Upper lobe of right lung (tissue), 1 donor: Measurements from ENCODE around the gene FNTB. TPM values are rescaled to one million over a fixed set of nuclear protein-coding genes. Genes with fewer than 3 reads are reported as not detected.

Source experiments
- ATAC-seq: fragments of 200-7000 bp; cut with Tn5 transposase; one replicate; pipeline ENCODE4 v1.9.1; 2020; ENCODE audit warnings: mild to moderate bottlenecking, moderate library complexity
- DNase-seq: peaks from one replicate; pipeline ENCODE4 v3.0.0-alpha.2; 2020
- H3K27ac ChIP-seq: fragments of 200-600 bp; one replicate; pipeline ENCODE4 v1.8.0; 2022
- H3K27me3 ChIP-seq: fragments of 200-600 bp; one replicate; pipeline ENCODE4 v1.8.0; 2022; ENCODE audit warnings: mild to moderate bottlenecking
- H3K36me3 ChIP-seq: fragments of 200-600 bp; one replicate; pipeline ENCODE4 v1.8.0; 2022
- H3K4me1 ChIP-seq: fragments of 200-600 bp; one replicate; pipeline ENCODE4 v1.8.0; 2022
- H3K4me3 ChIP-seq: fragments of 200-600 bp; one replicate; pipeline ENCODE4 v1.8.0; 2022; ENCODE audit warnings: mild to moderate bottlenecking
- H3K9me3 ChIP-seq: fragments of 200-600 bp; one replicate; pipeline ENCODE4 v1.8.0; 2022
- CTCF ChIP-seq: fragments of 200-600 bp; IDR thresholded peaks from one replicate; pipeline ENCODE4 v1.8.0; 2022; ENCODE audit warnings: antibody characterized with exemption
- intact Hi-C: fragments of 100-400 bp; cut with DNase I; formaldehyde crosslinking; loops from one replicate; pipeline ENCODE4 v1.11.0; 2022
- total RNA-seq: library from RNA; stranded (reverse); fragmentation: NEBNext Ultra II Directional; extraction: Animal tissue kit (Norgen Biotek cat#: 25700); gene quantifications from one replicate; pipeline ENCODE4 v1.2.1, GENCODE V29; 2021
- donor health status: DM: no; HTN: yes; CAD: no; lungs with severe emphysema.

The FNTB gene
- total RNA-seq, 1 donor from 2014 or later = 14.2 TPM

DNA sequence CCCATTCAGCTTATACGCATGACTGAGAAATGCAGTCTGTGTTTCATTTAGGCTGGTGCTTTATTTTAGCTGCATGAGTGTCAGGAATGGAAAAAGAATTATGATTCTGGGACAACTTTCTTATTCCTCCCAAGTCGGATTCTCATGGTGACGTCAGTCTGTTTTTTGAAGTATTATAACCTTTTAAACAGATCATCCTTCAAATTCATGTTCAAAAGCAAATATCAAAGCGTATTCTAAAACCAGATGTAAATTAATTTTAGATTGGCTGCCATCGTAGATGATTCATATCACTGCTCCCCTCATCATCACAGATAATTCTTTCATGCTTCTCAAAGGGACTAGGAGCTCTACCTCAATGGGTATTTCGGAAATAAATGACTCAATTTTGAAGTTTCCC is 15.0 kb downstream of the FNTB start:
- Histone ChIP-seq H3K9me3 (no peaks in the 10 kb centered on the region), H3K27ac (no peak overlapping the region), H3K27me3 (no peaks in the 10 kb centered on the region), H3K36me3 (no peaks in the 10 kb centered on the region), H3K4me1 (peaks cover 3% of the 10 kb centered on the region), H3K4me3 (no peak overlapping the region)
- intact Hi-C loops = no loop called here
- DNase-seq (no peak), ATAC-seq (no peak)
- TF ChIP-seq CTCF = no peak

DNA sequence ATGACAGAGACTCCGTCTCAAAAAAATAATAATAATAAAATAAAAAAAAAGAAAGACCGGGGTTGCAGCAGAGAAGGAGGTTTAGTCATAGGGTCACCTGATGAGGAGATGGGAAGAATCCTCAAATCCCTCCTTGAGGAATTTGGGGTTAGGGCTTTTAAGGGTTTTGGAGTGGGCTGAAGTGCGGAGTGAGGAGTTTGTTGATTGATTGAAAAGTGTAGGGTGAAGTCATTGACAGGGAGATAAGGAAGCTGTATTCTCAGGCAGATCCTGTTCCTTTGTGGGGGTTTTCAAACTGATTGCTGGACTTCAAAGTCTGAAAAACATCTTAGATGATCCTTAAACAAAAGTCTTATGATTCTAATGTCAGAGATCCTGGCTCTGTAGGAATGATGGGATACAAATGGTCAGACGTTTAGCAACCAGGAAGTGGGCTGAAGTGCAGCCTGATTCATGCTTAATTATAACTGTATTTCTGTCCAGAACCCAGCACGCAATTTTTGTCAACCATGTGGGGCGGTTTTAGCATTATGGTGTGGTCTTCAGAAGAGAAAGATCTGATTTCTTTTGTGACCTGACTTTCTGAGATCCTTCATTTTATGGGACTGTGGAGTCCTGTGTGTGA is 16.0 kb downstream of the FNTB start:
- ATAC-seq (peak; percentile 29), DNase-seq (no peak)
- no peak overlapping the region for H3K4me3 ChIP-seq
- no peak overlapping the region for H3K27ac ChIP-seq
- no peaks in the 10 kb centered on the region for H3K9me3 ChIP-seq
- no peak for TF ChIP-seq CTCF
- intact Hi-C loops = no loop called here
- H3K27me3 ChIP-seq = no peaks in the 10 kb centered on the region
- peaks cover 3% of the 10 kb centered on the region for H3K4me1 ChIP-seq
- H3K36me3 ChIP-seq = no peaks in the 10 kb centered on the region

DNA sequence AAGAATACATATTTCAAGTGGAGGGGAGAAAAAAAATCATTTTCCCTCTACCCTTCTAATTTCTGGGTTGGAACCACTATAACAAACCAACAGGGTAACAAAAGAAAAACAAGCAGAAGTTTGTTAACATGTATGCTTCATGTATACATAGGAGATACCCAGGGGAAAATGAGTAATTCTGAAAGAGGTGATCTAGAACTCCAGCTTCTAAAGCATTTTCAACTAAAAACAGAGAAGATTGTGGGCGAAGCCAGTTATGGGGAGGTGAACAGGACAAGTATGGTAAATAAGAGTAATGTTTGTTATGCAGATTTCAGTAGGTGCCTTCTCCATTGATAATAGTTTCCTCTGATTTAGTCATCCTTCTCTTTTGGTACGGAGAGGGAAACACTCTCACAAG is 16.7 kb downstream of the FNTB start:
- no peak overlapping the region for H3K4me3 ChIP-seq
- no peak for TF ChIP-seq CTCF
- intact Hi-C loops = no loop called here
- no peaks in the 10 kb centered on the region for H3K9me3 ChIP-seq
- H3K36me3 ChIP-seq = no peaks in the 10 kb centered on the region
- no peak for DNase-seq
- H3K27ac ChIP-seq = no peak overlapping the region
- peaks cover 3% of the 10 kb centered on the region for H3K4me1 ChIP-seq
- no peaks in the 10 kb centered on the region for H3K27me3 ChIP-seq
- no peak for ATAC-seq

GRCh38 chr14:65006261-65006721 is 19.6 kb downstream of the FNTB start:
- no peak overlapping the region for H3K27ac ChIP-seq
- intact Hi-C loops = no loop called here
- H3K27me3 ChIP-seq = no peaks in the 10 kb centered on the region
- H3K4me3 ChIP-seq = no peak overlapping the region
- H3K4me1 ChIP-seq = peaks cover 3% of the 10 kb centered on the region
- no peaks in the 10 kb centered on the region for H3K9me3 ChIP-seq
- DNase-seq (no peak), ATAC-seq (no peak)
- no peak for TF ChIP-seq CTCF
- no peaks in the 10 kb centered on the region for H3K36me3 ChIP-seq

DNA sequence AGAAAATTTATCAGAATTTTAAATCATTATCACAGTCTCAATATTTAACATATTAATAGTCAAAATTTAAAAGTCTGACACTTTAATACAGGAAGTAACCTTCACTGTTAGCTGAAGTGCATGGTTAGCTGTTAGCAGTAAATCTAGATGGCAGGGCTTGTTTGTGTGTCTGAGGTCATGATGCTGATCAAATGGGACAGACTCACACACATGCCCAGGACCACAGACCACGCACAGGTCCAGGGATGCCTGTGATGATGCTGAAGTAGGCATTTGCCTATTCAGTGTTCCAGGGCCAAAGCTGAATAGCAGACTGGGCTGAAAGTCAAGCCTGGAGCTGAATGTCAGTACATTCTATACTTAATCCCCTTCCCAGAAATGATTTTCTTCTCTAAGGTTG is 20.5 kb downstream of the FNTB start:
- no peaks in the 10 kb centered on the region for H3K27me3 ChIP-seq
- no peak overlapping the region for H3K27ac ChIP-seq
- intact Hi-C loops = no loop called here
- no peak for TF ChIP-seq CTCF
- H3K4me3 ChIP-seq = no peak overlapping the region
- DNase-seq (no peak), ATAC-seq (no peak)
- no peaks in the 10 kb centered on the region for H3K9me3 ChIP-seq
- H3K36me3 ChIP-seq = peaks cover 6% of the 10 kb centered on the region
- H3K4me1 ChIP-seq = peaks cover 3% of the 10 kb centered on the region
